GM12801 (cell line): ENCODE data around the gene SART1.

Experiments
- CTCF ChIP-seq: IDR thresholded peaks from one replicate; pipeline ENCODE4 v1.5.1; 2011; ENCODE audit warnings: control low read depth; ENCODE audit not compliant: insufficient read length; ENCODE audit errors: extremely low read depth

Gene SART1

GRCh38 chr11:65921876-65922275 lies 39.7 kb upstream of the SART1 start:
- TF ChIP-seq CTCF, result no peak

- no peak for TF ChIP-seq CTCF
Measured at GRCh38 chr11:65922565-65922964, 39.0 kb upstream of the SART1 start.

DNA sequence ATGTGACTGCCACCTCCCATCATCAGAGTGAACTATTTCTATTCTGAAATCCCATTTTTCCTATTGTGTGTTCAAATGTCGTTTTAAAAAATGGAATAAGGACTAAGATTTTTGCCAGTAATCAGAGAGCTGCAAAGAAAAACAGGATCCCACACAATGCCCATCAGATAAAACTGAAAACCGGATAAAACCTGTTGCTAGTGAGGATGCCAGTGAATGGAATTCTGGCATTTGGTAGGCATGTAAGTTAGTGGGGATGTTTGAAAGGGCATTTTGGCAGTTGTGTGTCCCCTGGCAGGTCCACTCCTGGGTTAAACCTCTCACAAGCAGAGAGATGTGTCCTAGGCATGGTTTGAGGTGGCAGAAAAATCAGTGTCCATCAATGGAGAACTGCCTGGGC lies 36.1 kb upstream of the SART1 start:
- TF ChIP-seq CTCF, result no peak

DNA sequence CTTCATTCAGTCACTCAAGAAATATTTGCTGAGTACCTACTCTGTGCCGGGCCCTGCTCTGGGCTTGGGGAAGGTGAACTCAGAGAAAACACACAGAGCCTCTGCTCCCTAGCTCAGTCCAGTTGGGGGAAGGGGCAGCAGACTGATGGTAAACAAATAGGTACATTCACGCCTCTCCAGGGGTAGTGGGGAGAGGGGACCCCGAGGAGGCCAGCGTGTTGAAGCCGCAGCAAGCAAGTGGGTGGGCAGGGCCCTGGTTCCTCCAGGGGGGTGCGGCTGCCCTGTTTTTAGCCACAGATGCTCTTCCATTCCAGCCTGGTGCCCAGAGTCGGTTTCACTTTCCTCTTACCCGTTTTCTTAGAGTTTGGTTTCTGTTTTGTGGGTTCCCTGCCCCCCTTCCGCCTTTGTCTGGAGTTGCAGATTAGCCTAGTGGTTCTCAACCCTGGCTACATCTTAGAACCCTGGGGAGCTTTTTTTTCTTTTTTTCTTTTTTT lies 33.6 kb upstream of the SART1 start:
- TF ChIP-seq CTCF, result no peak

DNA sequence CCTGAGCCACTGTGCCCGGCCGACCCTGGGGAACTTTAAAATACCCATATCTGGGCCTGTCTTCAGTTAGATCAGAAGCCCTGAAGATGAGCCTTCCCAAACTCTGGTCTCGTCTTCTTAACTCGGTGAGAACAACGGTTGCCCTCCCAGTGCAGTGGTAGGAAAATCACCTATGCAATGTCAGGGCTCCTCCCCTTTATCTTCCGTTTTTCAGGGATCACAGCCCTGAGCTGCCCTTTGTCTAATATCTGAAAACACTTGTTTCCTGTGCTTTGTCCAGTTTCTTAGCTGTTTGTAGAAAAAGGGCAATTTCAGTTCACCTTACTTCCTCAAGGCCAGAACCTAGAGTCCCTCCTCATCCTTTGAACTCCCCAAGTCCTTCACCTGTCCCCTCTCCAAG lies 32.9 kb upstream of the SART1 start:
- no peak for TF ChIP-seq CTCF

GRCh38 chr11:65931773-65932557 lies 29.6 kb upstream of the SART1 start:
- no peak for TF ChIP-seq CTCF

DNA sequence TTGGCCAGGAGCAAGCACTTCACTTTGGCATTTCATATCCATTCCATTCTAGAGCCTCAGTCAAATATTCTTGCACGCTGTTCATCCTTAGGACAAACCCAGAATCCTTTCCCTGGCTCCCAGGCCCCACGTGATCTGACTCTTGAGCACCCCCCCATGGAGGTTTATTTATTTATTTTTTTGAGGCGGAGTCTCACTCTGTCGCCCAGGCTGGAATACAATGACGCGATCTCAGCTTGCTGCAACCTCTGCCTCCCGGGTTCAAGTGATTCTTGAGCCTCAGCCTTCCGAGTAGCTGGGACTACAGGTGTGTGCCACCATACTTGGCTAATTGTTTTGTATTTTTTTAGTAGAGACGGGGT lies 29.0 kb upstream of the SART1 start:
- no peak for TF ChIP-seq CTCF

- TF ChIP-seq CTCF, result no peak
Measured at GRCh38 chr11:65934014-65934413, 27.5 kb upstream of the SART1 start.
